Neural cell (in vitro differentiated cells): Measurements from ENCODE around the gene CPA3. TPM values are rescaled to one million over a fixed set of nuclear protein-coding genes. Genes with fewer than 3 reads are reported as not detected.

Source experiments
- H2AFZ ChIP-seq: fragments of 200-600, 300-800 bp; sonication (generic), shearing (Covaris generic); 2 replicates; pipeline ENCODE4 v1.6.0; 2014; ENCODE audit warnings: low read depth, mild to moderate bottlenecking, antibody characterized with exemption, low read length, moderate library complexity
- H3F3A ChIP-seq: fragments of 200-600 bp; shearing (Covaris generic); 2 replicates; pipeline ENCODE4 v1.6.1; 2016; ENCODE audit warnings: mild to moderate bottlenecking, moderate library complexity, mixed read lengths, antibody characterized with exemption, low read length; ENCODE audit not compliant: insufficient read depth, poor library complexity, severe bottlenecking
- H3K27ac ChIP-seq: fragments of 200-600, 300-800 bp; sonication (generic), shearing (Covaris generic); 2 replicates; pipeline ENCODE4 v1.5.1; 2014; ENCODE audit warnings: mild to moderate bottlenecking, low read length, moderate library complexity
- H3K27me3 ChIP-seq: fragments of 300-800, 200-600 bp; sonication (generic), shearing (Covaris generic); 2 replicates; pipeline ENCODE4 v1.6.0; 2014; ENCODE audit warnings: mild to moderate bottlenecking, low read depth, low read length, moderate library complexity; ENCODE audit not compliant: insufficient read depth
- H3K36me3 ChIP-seq: fragments of 300-800, 200-600 bp; sonication (generic), shearing (Covaris generic); 2 replicates; pipeline ENCODE4 v1.5.1; 2014; ENCODE audit warnings: mild to moderate bottlenecking, antibody characterized with exemption, low read length, moderate library complexity; ENCODE audit not compliant: insufficient read depth
- H3K4me2 ChIP-seq: fragments of 300-800, 200-600 bp; sonication (generic), shearing (Covaris generic); 2 replicates; pipeline ENCODE4 v1.6.0; 2014; ENCODE audit warnings: mild to moderate bottlenecking, low read length
- H3K4me3 ChIP-seq: fragments of 300-800, 200-600 bp; sonication (generic), shearing (Covaris generic); 2 replicates; pipeline ENCODE4 v1.5.1; 2014; ENCODE audit warnings: mild to moderate bottlenecking, low read length, moderate library complexity
- H3K79me2 ChIP-seq: fragments of 200-600 bp; shearing (Covaris generic); replicated peaks from 2 replicates; pipeline ENCODE4 v1.6.0; 2014; ENCODE audit warnings: mild to moderate bottlenecking, low read length, moderate library complexity; ENCODE audit not compliant: insufficient read depth
- H3K9ac ChIP-seq: fragments of 300-800, 200-600 bp; sonication (generic), shearing (Covaris generic); 2 replicates; pipeline ENCODE4 v1.6.1; 2016; ENCODE audit warnings: mild to moderate bottlenecking, low read length, mixed read lengths
- H3K9me2 ChIP-seq: fragments of 200-600 bp; shearing (Covaris generic); 2 replicates; pipeline ENCODE4 v1.6.1; 2016; ENCODE audit warnings: mild to moderate bottlenecking, low read length, mixed read lengths; ENCODE audit not compliant: insufficient read depth
- H3K9me3 ChIP-seq: fragments of 200-600, 300-800 bp; sonication (generic), shearing (Covaris generic); 2 replicates; pipeline ENCODE4 v1.6.1; 2016; ENCODE audit warnings: mild to moderate bottlenecking, mixed run types, low read length, moderate library complexity, mixed read lengths
- H4K20me1 ChIP-seq: fragments of 200-600 bp; shearing (Covaris generic); 2 replicates; pipeline ENCODE4 v1.6.1; 2016; ENCODE audit warnings: mild to moderate bottlenecking, mixed run types; ENCODE audit not compliant: insufficient read depth
- EP300 ChIP-seq: fragments of 450-650 bp; conservative IDR thresholded peaks from 2 replicates; pipeline ENCODE4 v1.6.1; 2014; ENCODE audit warnings: antibody characterized with exemption, mild to moderate bottlenecking, moderate library complexity; ENCODE audit not compliant: poor library complexity, severe bottlenecking
- EZH2 ChIP-seq: fragments of 200-600, 300-800 bp; shearing (Covaris generic), sonication (generic); IDR thresholded peaks from 2 replicates; pipeline ENCODE4 v1.6.1; 2014; ENCODE audit warnings: antibody characterized with exemption, low read length, borderline replicate concordance, mild to moderate bottlenecking; ENCODE audit not compliant: insufficient read depth, poor library complexity, severe bottlenecking
- MXI1 ChIP-seq: fragments of 450-650 bp; conservative IDR thresholded peaks from 2 replicates; pipeline ENCODE4 v1.6.1; 2014; ENCODE audit warnings: antibody characterized with exemption, mild to moderate bottlenecking; ENCODE audit not compliant: poor library complexity, severe bottlenecking
- POLR2AphosphoS5 ChIP-seq: IDR thresholded peaks from 2 replicates; pipeline ENCODE4 v1.6.1; 2012
- RAD21 ChIP-seq: fragments of 450-650 bp; conservative IDR thresholded peaks from 2 replicates; pipeline ENCODE4 v1.6.1; 2014; ENCODE audit warnings: antibody characterized with exemption, mild to moderate bottlenecking, moderate library complexity
- SMC3 ChIP-seq: fragments of 450-650 bp; conservative IDR thresholded peaks from 2 replicates; pipeline ENCODE4 v1.6.1; 2014; ENCODE audit warnings: antibody characterized with exemption, mild to moderate bottlenecking, moderate library complexity; ENCODE audit not compliant: poor library complexity
- TAF1 ChIP-seq: IDR thresholded peaks from 2 replicates; pipeline ENCODE4 v1.6.1; 2012; ENCODE audit warnings: low read depth
- polyA plus RNA-seq: library from polyadenylated mRNA; depleted of rRNA; stranded (reverse); fragments of >200 nt; gene quantifications from 2 replicates; pipeline ENCODE4 v1.2.3, GENCODE V29; 2014
- TF ChIP-seq, protein P1 (sequence below): fragments of 450-650 bp; IDR thresholded peaks from 2 replicates; pipeline ENCODE4 v1.5.1; 2014; ENCODE audit warnings: antibody characterized with exemption, mild to moderate bottlenecking, moderate library complexity; ENCODE audit not compliant: poor library complexity, severe bottlenecking
- TF ChIP-seq, protein P2 (sequence below): IDR thresholded peaks from 2 replicates; pipeline ENCODE4 v1.6.1; 2012; ENCODE audit warnings: borderline replicate concordance

The CPA3 gene
- polyA plus RNA-seq, 1 donor from 2014 or later: not detected

DNA sequence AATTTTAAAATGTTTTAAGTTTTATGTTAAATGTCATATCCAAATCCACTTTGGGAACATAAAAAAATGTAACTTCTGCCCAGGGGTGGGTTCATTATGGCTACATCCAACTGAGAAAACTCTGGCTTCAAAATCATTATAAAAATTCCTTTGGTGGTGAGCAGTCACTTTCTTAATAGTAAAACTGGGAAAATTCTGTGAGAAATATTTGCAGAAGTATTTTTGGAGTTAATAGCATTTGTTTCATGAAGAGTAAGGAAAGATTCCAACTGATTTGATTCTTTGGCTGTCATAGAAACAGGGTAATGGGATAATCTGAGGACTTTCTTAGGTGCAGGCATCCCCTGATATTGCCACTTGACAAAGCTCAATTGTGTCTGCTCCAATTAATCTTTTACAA, 38.8 kb downstream of the CPA3 start:
- Histone ChIP-seq H3K9ac (no peak overlapping the region), H3K79me2 (no peaks in the 10 kb centered on the region), H3F3A (no peaks in the 10 kb centered on the region), H3K36me3 (no peaks in the 10 kb centered on the region), H3K9me3 (no peaks in the 10 kb centered on the region), H3K4me3 (no peak overlapping the region), H4K20me1 (no peaks in the 10 kb centered on the region), H3K27me3 (no peaks in the 10 kb centered on the region), H3K27ac (no peak overlapping the region), H3K4me2 (no peak overlapping the region), H2AFZ (no peak overlapping the region), H3K9me2 (no peaks in the 10 kb centered on the region)
- TF ChIP-seq, protein P1, sequence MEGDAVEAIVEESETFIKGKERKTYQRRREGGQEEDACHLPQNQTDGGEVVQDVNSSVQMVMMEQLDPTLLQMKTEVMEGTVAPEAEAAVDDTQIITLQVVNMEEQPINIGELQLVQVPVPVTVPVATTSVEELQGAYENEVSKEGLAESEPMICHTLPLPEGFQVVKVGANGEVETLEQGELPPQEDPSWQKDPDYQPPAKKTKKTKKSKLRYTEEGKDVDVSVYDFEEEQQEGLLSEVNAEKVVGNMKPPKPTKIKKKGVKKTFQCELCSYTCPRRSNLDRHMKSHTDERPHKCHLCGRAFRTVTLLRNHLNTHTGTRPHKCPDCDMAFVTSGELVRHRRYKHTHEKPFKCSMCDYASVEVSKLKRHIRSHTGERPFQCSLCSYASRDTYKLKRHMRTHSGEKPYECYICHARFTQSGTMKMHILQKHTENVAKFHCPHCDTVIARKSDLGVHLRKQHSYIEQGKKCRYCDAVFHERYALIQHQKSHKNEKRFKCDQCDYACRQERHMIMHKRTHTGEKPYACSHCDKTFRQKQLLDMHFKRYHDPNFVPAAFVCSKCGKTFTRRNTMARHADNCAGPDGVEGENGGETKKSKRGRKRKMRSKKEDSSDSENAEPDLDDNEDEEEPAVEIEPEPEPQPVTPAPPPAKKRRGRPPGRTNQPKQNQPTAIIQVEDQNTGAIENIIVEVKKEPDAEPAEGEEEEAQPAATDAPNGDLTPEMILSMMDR: no peak
- TF ChIP-seq RAD21 (no peak), MXI1 (no peak), EP300 (no peak), POLR2AphosphoS5 (no peak), SMC3 (no peak), EZH2 (no peak), TAF1 (no peak)
- TF ChIP-seq, protein P2, sequence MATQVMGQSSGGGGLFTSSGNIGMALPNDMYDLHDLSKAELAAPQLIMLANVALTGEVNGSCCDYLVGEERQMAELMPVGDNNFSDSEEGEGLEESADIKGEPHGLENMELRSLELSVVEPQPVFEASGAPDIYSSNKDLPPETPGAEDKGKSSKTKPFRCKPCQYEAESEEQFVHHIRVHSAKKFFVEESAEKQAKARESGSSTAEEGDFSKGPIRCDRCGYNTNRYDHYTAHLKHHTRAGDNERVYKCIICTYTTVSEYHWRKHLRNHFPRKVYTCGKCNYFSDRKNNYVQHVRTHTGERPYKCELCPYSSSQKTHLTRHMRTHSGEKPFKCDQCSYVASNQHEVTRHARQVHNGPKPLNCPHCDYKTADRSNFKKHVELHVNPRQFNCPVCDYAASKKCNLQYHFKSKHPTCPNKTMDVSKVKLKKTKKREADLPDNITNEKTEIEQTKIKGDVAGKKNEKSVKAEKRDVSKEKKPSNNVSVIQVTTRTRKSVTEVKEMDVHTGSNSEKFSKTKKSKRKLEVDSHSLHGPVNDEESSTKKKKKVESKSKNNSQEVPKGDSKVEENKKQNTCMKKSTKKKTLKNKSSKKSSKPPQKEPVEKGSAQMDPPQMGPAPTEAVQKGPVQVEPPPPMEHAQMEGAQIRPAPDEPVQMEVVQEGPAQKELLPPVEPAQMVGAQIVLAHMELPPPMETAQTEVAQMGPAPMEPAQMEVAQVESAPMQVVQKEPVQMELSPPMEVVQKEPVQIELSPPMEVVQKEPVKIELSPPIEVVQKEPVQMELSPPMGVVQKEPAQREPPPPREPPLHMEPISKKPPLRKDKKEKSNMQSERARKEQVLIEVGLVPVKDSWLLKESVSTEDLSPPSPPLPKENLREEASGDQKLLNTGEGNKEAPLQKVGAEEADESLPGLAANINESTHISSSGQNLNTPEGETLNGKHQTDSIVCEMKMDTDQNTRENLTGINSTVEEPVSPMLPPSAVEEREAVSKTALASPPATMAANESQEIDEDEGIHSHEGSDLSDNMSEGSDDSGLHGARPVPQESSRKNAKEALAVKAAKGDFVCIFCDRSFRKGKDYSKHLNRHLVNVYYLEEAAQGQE: no peak

DNA sequence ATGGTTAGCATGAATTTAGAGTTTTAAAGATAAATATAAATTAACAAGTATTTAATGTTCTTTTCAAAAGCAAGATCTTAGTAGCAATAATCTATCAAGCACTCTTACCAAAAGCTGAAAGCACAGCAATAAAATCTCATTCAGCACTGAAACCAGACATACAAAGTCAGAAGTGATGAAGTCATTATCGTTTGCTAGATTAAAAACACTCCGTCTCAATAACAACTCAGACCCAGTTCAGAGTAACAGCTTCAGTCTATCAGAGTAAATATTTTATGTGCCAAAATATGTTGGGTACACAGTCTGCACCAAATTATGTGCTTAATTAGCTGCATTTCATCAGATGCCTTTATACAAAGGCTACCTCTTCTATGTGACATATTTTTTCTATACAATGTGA, 41.6 kb downstream of the CPA3 start:
- H4K20me1 ChIP-seq: no peaks in the 10 kb centered on the region
- H3K79me2 ChIP-seq: no peaks in the 10 kb centered on the region
- H3K9me3 ChIP-seq: no peaks in the 10 kb centered on the region
- H3K4me2 ChIP-seq: no peak overlapping the region
- H2AFZ ChIP-seq: no peak overlapping the region
- H3K9ac ChIP-seq: no peak overlapping the region
- no peaks in the 10 kb centered on the region for H3K27me3 ChIP-seq
- TF ChIP-seq EP300 (no peak), RAD21 (no peak), POLR2AphosphoS5 (no peak), TAF1 (no peak), EZH2 (no peak), SMC3 (no peak), MXI1 (no peak)
- TF ChIP-seq, protein P2: no peak
- TF ChIP-seq, protein P1: no peak
- H3K9me2 ChIP-seq: no peaks in the 10 kb centered on the region
- no peak overlapping the region for H3K27ac ChIP-seq
- no peaks in the 10 kb centered on the region for H3K36me3 ChIP-seq
- H3F3A ChIP-seq: no peaks in the 10 kb centered on the region
- H3K4me3 ChIP-seq: no peak overlapping the region
